ENCODE results near the gene TRRAP. TPM values are rescaled to one million over a fixed set of nuclear protein-coding genes. Genes with fewer than 3 reads are reported as not detected.
A peak's percentile ranks its signal among the peaks of the same experiment; 100 is the strongest.
"Not testable (repeated sequence)": the region's sequence is repeated elsewhere in the genome, so short reads cannot be mapped to it uniquely, and the experiment has no call there.

TRRAP gene
- total RNA-seq, 5 donors from 2014 or later (not counting 1 experiment from before 2014, with no cell fraction given) = 53.9 to 71.7 (median 65.8) TPM

DNA sequence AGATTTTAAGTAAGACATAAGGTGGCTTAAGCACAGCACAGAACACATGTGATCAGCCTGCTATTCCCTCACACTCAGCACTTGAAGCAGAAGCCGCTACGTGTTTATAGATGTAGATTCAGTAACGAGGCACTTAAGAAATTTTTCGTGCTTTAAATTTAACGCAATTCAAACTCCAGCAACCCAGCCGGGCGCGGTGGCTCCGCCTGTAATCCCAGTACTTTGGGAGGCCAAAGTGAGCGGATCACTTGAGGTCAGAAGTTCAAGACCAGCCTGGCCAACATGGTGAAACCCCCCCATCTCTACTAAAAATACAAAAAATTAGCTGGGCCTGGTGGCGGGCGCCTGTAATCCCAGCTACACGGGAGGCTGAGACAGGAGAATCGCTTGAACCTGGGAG is 167.9 kb downstream of the TRRAP start:
- CTCF ChIA-PET; H3K4me1 ChIP-seq (ENCODE audit: control insufficient read depth in 1 of 2, extremely low read depth in 1 of 2, insufficient read depth in 2 of 2, low read length in 2 of 2); H3K27me3 Mint-ChIP-seq; H3K9me3 Mint-ChIP-seq; H3K27ac Mint-ChIP-seq; H3K4me3 ChIP-seq (ENCODE audit: control insufficient read depth in 1 of 2, extremely low read depth in 1 of 2, low read length in 1 of 2); H3K9me3 ChIP-seq; ATAC-seq (replicated peaks in 1 of 4); H3K27me3 ChIP-seq (replicated peaks in 1 of 2; ENCODE audit: control insufficient read depth in 2 of 2, extremely low read depth in 1 of 2, insufficient read depth in 2 of 2, low read length in 1 of 2); H3K27ac ChIP-seq (ENCODE audit: low read length); H3K4me3 Mint-ChIP-seq; H3K4me1 Mint-ChIP-seq; DNase-seq: not testable (repeated sequence)
- H3K36me3 Mint-ChIP-seq = peaks cover 50% of the 10 kb centered on the region
- 100% methylated on average over 6 of the region's 14 CpGs for WGBS (ENCODE audit: insufficient coverage)
- H3K36me3 ChIP-seq (ENCODE audit: control insufficient read depth in 2 of 2, extremely low read depth in 1 of 2, insufficient read depth in 1 of 2, low read length in 1 of 2) = peaks cover 6 to 84% of the 10 kb centered on the region in 2 donors
- POLR2A ChIA-PET = interaction anchor here in 1 of 2 donors (0.7 kb wide), 1 partner anchor 36 kb away, joined by 8 read pairs; no protein-coding TSS in a partner anchor

DNA sequence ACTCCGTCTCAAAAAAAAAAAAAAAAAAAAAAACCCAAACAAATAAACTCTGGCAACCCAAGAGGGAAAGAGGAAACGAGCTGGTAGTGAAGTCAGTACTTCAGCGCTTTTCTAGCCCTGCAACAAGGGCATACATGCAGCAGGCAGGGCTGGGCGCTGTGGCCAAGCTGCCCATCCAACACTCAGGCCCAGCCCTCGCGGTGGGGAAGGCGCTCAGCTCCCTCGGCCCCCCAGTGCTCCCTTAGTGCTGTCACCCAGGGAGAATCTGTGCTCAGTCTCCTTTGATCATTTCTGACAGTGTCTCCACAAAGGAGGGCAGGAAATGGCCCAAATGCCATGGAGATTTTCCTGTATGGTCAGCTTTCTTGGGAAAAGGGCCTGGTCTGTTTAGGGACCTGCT is 168.4 kb downstream of the TRRAP start:
- Mint-ChIP-seq H3K4me1 (no peaks in the 10 kb centered on the region), H3K27me3 (no peaks in the 10 kb centered on the region), H3K27ac (peak overlapping the region in 1 of 2 donors; percentile 22), H3K36me3 (peaks cover 51% of the 10 kb centered on the region), H3K4me3 (no peak overlapping the region), H3K9me3 (no peaks in the 10 kb centered on the region)
- Histone ChIP-seq H3K4me1 (ENCODE audit: control insufficient read depth in 1 of 2, extremely low read depth in 1 of 2, insufficient read depth in 2 of 2, low read length in 2 of 2) (no peaks in the 10 kb centered on the region), H3K4me3 (ENCODE audit: control insufficient read depth in 1 of 2, extremely low read depth in 1 of 2, low read length in 1 of 2) (no peak overlapping the region), H3K27me3 (replicated peaks in 1 of 2; ENCODE audit: control insufficient read depth in 2 of 2, extremely low read depth in 1 of 2, insufficient read depth in 2 of 2, low read length in 1 of 2) (no peaks in the 10 kb centered on the region), H3K27ac (ENCODE audit: low read length) (no peak overlapping the region), H3K9me3 (no peaks in the 10 kb centered on the region), H3K36me3 (ENCODE audit: control insufficient read depth in 2 of 2, extremely low read depth in 1 of 2, insufficient read depth in 1 of 2, low read length in 1 of 2) (peaks cover 6 to 84% of the 10 kb centered on the region in 2 donors)
- ChIA-PET POLR2A (interaction anchor here in 1 of 2 donors (0.7 kb wide), 1 partner anchor 36 kb away, joined by 8 read pairs; no protein-coding TSS in a partner anchor), CTCF (no interaction called here)
- 96% methylated on average over 4 of the region's 8 CpGs for WGBS (ENCODE audit: insufficient coverage)
- ATAC-seq (replicated peaks in 1 of 4) = no peak
- no peak for DNase-seq

DNA sequence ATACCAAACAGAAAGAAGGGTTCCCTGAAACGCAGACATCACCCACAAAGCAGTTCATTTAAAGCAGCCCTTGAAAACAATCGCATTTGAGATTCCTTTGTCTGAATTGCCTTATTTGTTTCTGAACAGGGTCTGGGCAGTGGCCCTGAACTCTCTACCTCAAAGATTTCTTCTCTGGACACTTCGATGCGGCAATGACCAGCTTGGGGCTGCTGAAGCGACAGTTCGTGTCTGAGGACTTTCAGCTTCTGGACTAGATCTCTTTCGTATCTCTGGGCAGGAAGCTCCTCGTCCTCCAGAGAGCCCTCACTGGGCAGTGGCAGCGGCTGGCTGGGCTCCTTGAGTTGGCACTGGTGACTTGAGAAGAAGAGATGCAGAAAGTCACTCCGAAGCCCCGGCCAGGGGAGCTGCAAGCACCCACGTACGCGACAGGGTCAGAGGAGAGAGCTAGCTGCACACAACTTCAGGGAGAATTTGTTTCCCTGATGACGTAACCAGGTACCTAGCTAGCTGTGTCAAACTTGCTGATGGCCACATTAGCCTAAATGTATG is 169.3 kb downstream of the TRRAP start:
- H3K4me3 Mint-ChIP-seq = no peak overlapping the region
- ChIA-PET CTCF (no interaction called here), POLR2A (interaction anchor here in 1 of 2 donors (0.6 kb wide), 1 partner anchor 512 kb away, joined by 6 read pairs; no protein-coding TSS in a partner anchor)
- Histone ChIP-seq H3K36me3 (ENCODE audit: control insufficient read depth in 2 of 2, extremely low read depth in 1 of 2, insufficient read depth in 1 of 2, low read length in 1 of 2) (peaks cover 8 to 84% of the 10 kb centered on the region in 2 donors), H3K27ac (ENCODE audit: low read length) (no peak overlapping the region), H3K27me3 (replicated peaks in 1 of 2; ENCODE audit: control insufficient read depth in 2 of 2, extremely low read depth in 1 of 2, insufficient read depth in 2 of 2, low read length in 1 of 2) (no peaks in the 10 kb centered on the region), H3K9me3 (no peaks in the 10 kb centered on the region), H3K4me1 (ENCODE audit: control insufficient read depth in 1 of 2, extremely low read depth in 1 of 2, insufficient read depth in 2 of 2, low read length in 2 of 2) (no peaks in the 10 kb centered on the region), H3K4me3 (ENCODE audit: control insufficient read depth in 1 of 2, extremely low read depth in 1 of 2, low read length in 1 of 2) (no peak overlapping the region)
- H3K27me3 Mint-ChIP-seq = no peaks in the 10 kb centered on the region
- WGBS (ENCODE audit: insufficient coverage) = 98% methylated on average over 15 of the region's 15 CpGs
- no peaks in the 10 kb centered on the region for H3K4me1 Mint-ChIP-seq
- no peak overlapping the region for H3K27ac Mint-ChIP-seq
- H3K36me3 Mint-ChIP-seq = peaks cover 55% of the 10 kb centered on the region
- H3K9me3 Mint-ChIP-seq = no peaks in the 10 kb centered on the region
- no peak for DNase-seq
- no peak for ATAC-seq (replicated peaks in 1 of 4)

DNA sequence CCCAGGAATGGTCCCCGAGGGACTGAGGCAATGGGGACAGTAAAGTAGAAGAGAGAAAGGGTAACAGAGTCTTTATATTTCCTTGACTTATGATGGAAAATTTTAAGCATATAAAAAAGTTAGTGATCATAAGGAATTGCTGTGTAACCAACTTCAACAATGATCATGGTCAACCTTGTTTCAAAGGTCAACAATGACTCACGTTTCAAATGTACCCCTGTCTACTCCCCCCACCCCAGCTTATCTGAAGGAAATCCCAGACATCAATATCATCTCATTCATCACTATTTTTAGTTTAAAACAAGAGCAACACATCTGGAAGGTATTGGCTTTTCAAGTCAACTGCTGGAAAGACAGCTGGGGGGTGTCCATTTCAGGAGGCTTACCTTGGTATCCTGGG is 172.6 kb downstream of the TRRAP start:
- peak overlapping the region in 1 of 2 donors; percentile 28 for H3K27ac Mint-ChIP-seq
- WGBS (ENCODE audit: insufficient coverage) = 90% methylated on average over 2 of the region's 2 CpGs
- H3K4me1 Mint-ChIP-seq = no peaks in the 10 kb centered on the region
- H3K36me3 ChIP-seq (ENCODE audit: control insufficient read depth in 2 of 2, extremely low read depth in 1 of 2, insufficient read depth in 1 of 2, low read length in 1 of 2) = peaks cover 3 to 68% of the 10 kb centered on the region in 2 donors
- ATAC-seq (replicated peaks in 1 of 4) (no peak), DNase-seq (no peak)
- no peaks in the 10 kb centered on the region for H3K4me1 ChIP-seq (ENCODE audit: control insufficient read depth in 1 of 2, extremely low read depth in 1 of 2, insufficient read depth in 2 of 2, low read length in 2 of 2)
- CTCF ChIA-PET = no interaction called here
- H3K4me3 ChIP-seq (ENCODE audit: control insufficient read depth in 1 of 2, extremely low read depth in 1 of 2, low read length in 1 of 2) = no peak overlapping the region
- H3K36me3 Mint-ChIP-seq = peaks cover 45% of the 10 kb centered on the region
- H3K27me3 Mint-ChIP-seq = no peaks in the 10 kb centered on the region
- no peak overlapping the region for H3K27ac ChIP-seq (ENCODE audit: low read length)
- POLR2A ChIA-PET = interaction anchor here in 1 of 2 donors (0.7 kb wide), 1 partner anchor 15 kb away, joined by 3 read pairs; no protein-coding TSS in a partner anchor
- no peaks in the 10 kb centered on the region for H3K9me3 Mint-ChIP-seq
- H3K4me3 Mint-ChIP-seq = no peak overlapping the region
- no peaks in the 10 kb centered on the region for H3K27me3 ChIP-seq (replicated peaks in 1 of 2; ENCODE audit: control insufficient read depth in 2 of 2, extremely low read depth in 1 of 2, insufficient read depth in 2 of 2, low read length in 1 of 2)
- H3K9me3 ChIP-seq = no peaks in the 10 kb centered on the region

DNA sequence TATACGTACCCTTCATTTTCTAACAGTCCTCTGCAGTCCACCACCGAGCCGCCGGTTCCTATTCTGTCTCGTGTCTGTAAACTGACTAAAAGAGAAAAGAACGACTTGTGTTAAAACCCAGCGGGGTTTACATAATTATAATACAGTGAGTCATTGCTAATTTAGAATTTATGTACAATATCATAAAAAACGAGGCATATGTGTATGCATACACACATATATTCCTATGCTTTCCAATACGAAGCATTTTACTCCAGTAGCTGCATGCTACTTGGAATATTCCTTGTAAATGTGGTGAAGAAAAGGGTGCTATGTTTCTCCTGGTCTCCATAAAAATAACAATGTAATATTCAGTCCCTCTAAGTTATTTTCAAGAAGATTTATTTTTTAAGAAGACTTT is 176.4 kb downstream of the TRRAP start:
- Mint-ChIP-seq H3K27ac (no peak overlapping the region), H3K36me3 (peaks cover 43% of the 10 kb centered on the region)

DNA sequence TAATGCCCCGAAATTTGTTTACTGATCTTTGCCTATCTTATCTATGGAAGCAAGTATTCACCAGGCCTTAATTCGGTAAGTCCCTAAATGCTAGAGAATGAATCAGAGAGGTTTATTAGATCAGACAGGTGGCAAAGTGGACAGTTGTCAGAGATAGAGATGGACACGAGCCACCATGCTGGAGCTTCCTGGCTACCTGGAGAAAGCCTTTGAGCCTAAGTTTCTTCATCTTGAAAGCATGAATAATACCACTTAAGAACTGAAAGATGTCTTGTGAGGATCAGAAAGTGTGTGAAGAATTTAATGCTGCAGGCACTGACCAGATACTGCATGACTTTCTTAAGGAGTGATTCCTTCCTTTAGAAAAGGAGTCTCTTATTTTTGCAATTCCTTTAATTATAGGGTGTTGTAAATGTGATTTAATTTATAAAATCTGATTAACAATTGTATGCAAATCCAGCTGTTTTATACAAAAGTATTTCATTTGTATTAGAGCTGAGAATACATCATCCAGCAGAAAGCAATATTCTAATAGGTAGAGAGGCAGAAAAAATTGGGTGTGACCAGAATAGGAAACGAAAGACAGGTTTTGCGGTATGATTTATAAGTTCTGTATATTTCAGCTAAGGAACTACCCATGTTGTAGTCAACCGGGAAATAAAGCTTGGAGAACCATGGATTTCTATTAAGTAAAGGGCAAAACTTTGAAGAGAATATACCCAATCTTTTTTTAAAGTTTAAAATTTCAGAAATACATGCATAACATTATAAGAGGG is 182.9 kb downstream of the TRRAP start:
- H3K4me1 ChIP-seq (ENCODE audit: control insufficient read depth in 1 of 2, extremely low read depth in 1 of 2, insufficient read depth in 2 of 2, low read length in 2 of 2) = no peaks in the 10 kb centered on the region
- CTCF ChIA-PET = interaction anchor here in 1 of 2 donors (0.5 kb wide), 1 partner anchor 1900 kb away, joined by 3 read pairs; no protein-coding TSS in a partner anchor
- H3K27ac ChIP-seq (ENCODE audit: low read length) = no peak overlapping the region
- Mint-ChIP-seq H3K9me3 (no peaks in the 10 kb centered on the region), H3K4me3 (no peak overlapping the region), H3K27ac (peak overlapping the region; percentile 11 to 56), H3K36me3 (peaks cover 19% of the 10 kb centered on the region), H3K4me1 (peaks cover 26 to 28% (median 27%) of the 10 kb centered on the region in 3 donors), H3K27me3 (no peaks in the 10 kb centered on the region)
- WGBS (ENCODE audit: insufficient coverage) = no CpG with 5 or more reads among the region's 6 CpGs
- DNase-seq = no peak
- POLR2A ChIA-PET = interaction anchor here in 1 of 2 donors (0.7 kb wide), 1 partner anchor 1206 kb away, joined by 3 read pairs; no protein-coding TSS in a partner anchor
- H3K36me3 ChIP-seq (ENCODE audit: control insufficient read depth in 2 of 2, extremely low read depth in 1 of 2, insufficient read depth in 1 of 2, low read length in 1 of 2) = peaks cover 0 to 13% of the 10 kb centered on the region in 2 donors
- no peak overlapping the region for H3K4me3 ChIP-seq (ENCODE audit: control insufficient read depth in 1 of 2, extremely low read depth in 1 of 2, low read length in 1 of 2)
- no peaks in the 10 kb centered on the region for H3K27me3 ChIP-seq (replicated peaks in 1 of 2; ENCODE audit: control insufficient read depth in 2 of 2, extremely low read depth in 1 of 2, insufficient read depth in 2 of 2, low read length in 1 of 2)
- ATAC-seq (replicated peaks in 1 of 4) = no peak
- no peaks in the 10 kb centered on the region for H3K9me3 ChIP-seq

More for the DNA sequence above, 176.4 kb downstream of the TRRAP start:
- POLR2A ChIA-PET = no interaction called here
- ATAC-seq (replicated peaks in 1 of 4) (no peak), DNase-seq (no peak)
- CTCF ChIA-PET = no interaction called here
- Histone ChIP-seq H3K4me3 (ENCODE audit: control insufficient read depth in 1 of 2, extremely low read depth in 1 of 2, low read length in 1 of 2) (no peak overlapping the region), H3K9me3 (no peaks in the 10 kb centered on the region), H3K36me3 (ENCODE audit: control insufficient read depth in 2 of 2, extremely low read depth in 1 of 2, insufficient read depth in 1 of 2, low read length in 1 of 2) (peaks cover 3 to 51% of the 10 kb centered on the region in 2 donors), H3K27me3 (replicated peaks in 1 of 2; ENCODE audit: control insufficient read depth in 2 of 2, extremely low read depth in 1 of 2, insufficient read depth in 2 of 2, low read length in 1 of 2) (no peaks in the 10 kb centered on the region), H3K27ac (ENCODE audit: low read length) (no peak overlapping the region), H3K4me1 (ENCODE audit: control insufficient read depth in 1 of 2, extremely low read depth in 1 of 2, insufficient read depth in 2 of 2, low read length in 2 of 2) (no peaks in the 10 kb centered on the region)
- Mint-ChIP-seq H3K27me3 (no peaks in the 10 kb centered on the region), H3K4me3 (no peak overlapping the region), H3K4me1 (no peaks in the 10 kb centered on the region), H3K9me3 (no peaks in the 10 kb centered on the region)
- no CpG with 5 or more reads among the region's 9 CpGs for WGBS (ENCODE audit: insufficient coverage)
